Gastrocnemius medialis (tissue), 4 donors: ENCODE data around the gene C5orf46. TPM values are rescaled to one million over a fixed set of nuclear protein-coding genes. Genes with fewer than 3 reads are reported as not detected.
"Not testable (repeated sequence)": the region's sequence is repeated elsewhere in the genome, so short reads cannot be mapped to it uniquely, and the experiment has no call there.

ENCODE experiments used
- ATAC-seq, 2 donors: fragments of 150-250 bp; one replicate each; pipeline ENCODE4 v1.9.1; 2016
- DNase-seq, 2 donors: peaks; one replicate each; pipeline ENCODE4 v3.0.0-alpha.2; 2019
- H3K27ac ChIP-seq, 4 donors: fragments of 200-600 bp; sonication (generic); 1 replicate in 1 of 4; 2 replicates in 3 of 4; pipeline ENCODE4 v1.5.1; 2016 to 2018; ENCODE audit warnings: mild to moderate bottlenecking in 2 of 4, moderate library complexity in 1 of 4
- H3K27me3 ChIP-seq, 3 donors: fragments of 200-600 bp; sonication (generic) in 2 of 3; 1 replicate in 1 of 3; 2 replicates in 2 of 3; pipeline versions ENCODE4 v1.5.1 to v1.6.0; 2016 to 2019; ENCODE audit warnings: mild to moderate bottlenecking in 1 of 3, moderate library complexity in 1 of 3
- H3K36me3 ChIP-seq, 2 donors: fragments of 200-600 bp; sonication (generic) in 1 of 2; one replicate each; pipeline ENCODE4 v1.5.1; 2017 to 2018
- H3K4me1 ChIP-seq, 2 donors: fragments of 200-600 bp; sonication (generic) in 1 of 2; one replicate each; pipeline ENCODE4 v1.5.1; 2016 to 2017; ENCODE audit warnings: mild to moderate bottlenecking in 2 of 2
- H3K4me3 ChIP-seq, 4 donors: fragments of 200-600 bp; sonication (generic) in 3 of 4; 1 replicate in 1 of 4; 2 replicates in 3 of 4; pipeline ENCODE4 v1.5.1; 2016 to 2019; ENCODE audit warnings: mild to moderate bottlenecking in 2 of 4
- H3K9me3 ChIP-seq, 3 donors: fragments of 200-600 bp; sonication (generic) in 2 of 3; 1 replicate in 1 of 3; 2 replicates in 2 of 3; pipeline ENCODE4 v1.5.1; 2016 to 2019
- CTCF ChIP-seq, 5 experiments: fragments of 450-650 bp in 3 of 5; fragments of 200-600 bp in 2 of 5; sonication (generic) in 2 of 5; IDR thresholded peaks in 4 of 5; conservative IDR thresholded peaks in 1 of 5; 1 replicate in 4 of 5; 2 replicates in 1 of 5; pipeline ENCODE4 v1.5.1; 2016 to 2019; ENCODE audit warnings: antibody characterized with exemption in 5 of 5, mild to moderate bottlenecking in 3 of 5, moderate library complexity in 3 of 5
- POLR2A ChIP-seq, 2 donors: fragments of 450-650 bp; IDR thresholded peaks; one replicate each; pipeline ENCODE4 v1.6.1; 2017; ENCODE audit warnings: antibody characterized with exemption in 2 of 2, mild to moderate bottlenecking in 2 of 2, moderate library complexity in 2 of 2
- in situ Hi-C, 4 donors: fragments of 200-750 bp; cut with MboI; loops; one replicate each; pipeline versions ENCODE4 v1.15.0 to v1.8.0; 2017; ENCODE audit warnings: low sequenced_read_pairs in 4 of 4
- intact Hi-C: fragments of 100-400 bp; cut with DNase I; formaldehyde crosslinking; loops from one replicate; pipeline ENCODE4 v1.15.1; 2023; ENCODE audit warnings: low total_unique reads
- total RNA-seq, 4 donors: library from RNA; depleted of rRNA; stranded (reverse); fragments of >200 nt; gene quantifications; one replicate each; pipeline versions ENCODE4 v1.1.0 to v1.2.3, GENCODE V29; 2016

The C5orf46 gene
- not detected for total RNA-seq

GRCh38 chr5:147906326-147907095, at the start of gene C5orf46:
Gene C5orf46 (minus strand): TSS chr5:147906538. CDS start chr5:147906501, 37 bp downstream.
- peak in 1 of 2 donors; percentile 29 for ATAC-seq
- in situ Hi-C loops: no loop called here
- H3K27ac ChIP-seq: no peak within 1 kb of the TSS

GRCh38 chr5:147954971-147955370, 48.6 kb upstream of the C5orf46 start:
- H3K27me3 ChIP-seq: no peaks in the 10 kb centered on the region
- H3K4me3 ChIP-seq: no peak overlapping the region
- no peaks in the 10 kb centered on the region for H3K9me3 ChIP-seq
- no peaks in the 10 kb centered on the region for H3K4me1 ChIP-seq
- in situ Hi-C loops: no loop called here
- H3K27ac ChIP-seq: no peak overlapping the region
- H3K36me3 ChIP-seq: no peaks in the 10 kb centered on the region
- TF ChIP-seq POLR2A (IDR thresholded peaks at IDR 0.05) (no peak), CTCF (IDR thresholded peaks at IDR 0.05 in 4 of 5, conservative IDR thresholded peaks at IDR 0.05 in 1 of 5) (no peak)
- intact Hi-C loops: no loop called here
- ATAC-seq (no peak), DNase-seq (no peak)

More at GRCh38 chr5:147906326-147907095, at the start of gene C5orf46:
- H3K4me3 ChIP-seq: no peak within 1 kb of the TSS
- no peaks in the 10 kb centered on the region for H3K36me3 ChIP-seq
- no peak for TF ChIP-seq CTCF (IDR thresholded peaks at IDR 0.05 in 4 of 5, conservative IDR thresholded peaks at IDR 0.05 in 1 of 5)
- no peak for TF ChIP-seq POLR2A (IDR thresholded peaks at IDR 0.05)
- no peaks in the 10 kb centered on the region for H3K9me3 ChIP-seq
- peaks cover 0 to 7% of the 10 kb centered on the region in 2 donors for H3K4me1 ChIP-seq
- intact Hi-C loops: no loop called here
- DNase-seq: no peak
- no peaks in the 10 kb centered on the region for H3K27me3 ChIP-seq

- no peak for DNase-seq
- H3K36me3 ChIP-seq: no peaks in the 10 kb centered on the region
- TF ChIP-seq CTCF (IDR thresholded peaks at IDR 0.05 in 4 of 5, conservative IDR thresholded peaks at IDR 0.05 in 1 of 5) (peak in 3 of 5 experiments; percentile 41 to 48 (median 47)), POLR2A (IDR thresholded peaks at IDR 0.05) (no peak)
- H3K9me3 ChIP-seq: no peaks in the 10 kb centered on the region
- H3K27ac ChIP-seq: no peak overlapping the region
- no peak overlapping the region for H3K4me3 ChIP-seq
- in situ Hi-C loops: no loop called here
- H3K4me1 ChIP-seq: no peaks in the 10 kb centered on the region
- intact Hi-C loops: no loop called here
- no peaks in the 10 kb centered on the region for H3K27me3 ChIP-seq
- ATAC-seq: no peak
Measured at GRCh38 chr5:147949711-147950573, 43.6 kb upstream of the C5orf46 start.

- ATAC-seq, intact Hi-C loops, H3K27me3 ChIP-seq, H3K9me3 ChIP-seq, H3K27ac ChIP-seq, H3K4me3 ChIP-seq, in situ Hi-C loops, H3K4me1 ChIP-seq, H3K36me3 ChIP-seq, DNase-seq: not testable (repeated sequence)
Measured at GRCh38 chr5:147946658-147947274, 40.4 kb upstream of the C5orf46 start.
